T-cell (primary cell): ENCODE measurements around the gene HOPX. TPM values are rescaled to one million over a fixed set of nuclear protein-coding genes. Genes with fewer than 3 reads are reported as not detected.
"Not testable (repeated sequence)": the region's sequence is repeated elsewhere in the genome, so short reads cannot be mapped to it uniquely, and the experiment has no call there.

ENCODE experiments used
- ATAC-seq, 4 experiments: fragments of 200-7000 bp in 3 of 4; fragments of 150-1000 bp in 1 of 4; cut with Tn5 transposase; replicated peaks in 1 of 4; 1 replicate in 3 of 4; 2 replicates in 1 of 4; pipeline ENCODE4 v1.10.0; 2021; ENCODE audit warnings: moderate library complexity in 3 of 4, mild to moderate bottlenecking in 2 of 4, moderate number of reproducible peaks in 1 of 4
- CTCF ChIA-PET, 2 donors: fragments of 300-600 bp; sonication (Branson Sonifier 250); formaldehyde crosslinking; loops; one replicate each; lab custom pipeline; 2022; ENCODE audit warnings: antibody characterized with exemption in 2 of 2; lab: Charles Lee
- POLR2A ChIA-PET, 2 donors: fragments of 300-600 bp; sonication (Branson Sonifier 250); formaldehyde crosslinking; loops; one replicate each; lab custom pipeline; 2022; ENCODE audit warnings: antibody characterized with exemption in 2 of 2; lab: Charles Lee
- DNase-seq, 35 experiments: peaks; one replicate each; pipeline versions ENCODE4 v3.0.0 to v3.0.0-alpha.2; 2013 to 2023
- H3K27ac ChIP-seq: one replicate; pipeline ENCODE4 v1.5.1; 2013; ENCODE audit warnings: low read length
- H3K27me3 ChIP-seq, 2 experiments: replicated peaks in 1 of 2; 1 replicate in 1 of 2; 2 replicates in 1 of 2; pipeline versions ENCODE4 v1.6.1 to v1.7.0; 2013; ENCODE audit warnings: low read length in 1 of 2, mixed read lengths in 1 of 2; ENCODE audit not compliant: control insufficient read depth in 2 of 2, insufficient read depth in 2 of 2; ENCODE audit errors: extremely low read depth in 1 of 2
- H3K36me3 ChIP-seq, 2 donors: 1 replicate in 1 of 2; 2 replicates in 1 of 2; pipeline versions ENCODE4 v1.6.1 to v1.7.0; 2013; ENCODE audit warnings: low read length in 1 of 2; ENCODE audit not compliant: control insufficient read depth in 2 of 2, insufficient read depth in 1 of 2; ENCODE audit errors: extremely low read depth in 1 of 2
- H3K4me1 ChIP-seq, 2 experiments: 1 replicate in 1 of 2; 2 replicates in 1 of 2; pipeline versions ENCODE4 v1.6.1 to v1.7.0; 2013; ENCODE audit warnings: low read length in 2 of 2, mixed read lengths in 1 of 2; ENCODE audit not compliant: insufficient read depth in 2 of 2, control insufficient read depth in 1 of 2; ENCODE audit errors: extremely low read depth in 1 of 2
- H3K4me3 ChIP-seq, 2 donors: 1 replicate in 1 of 2; 2 replicates in 1 of 2; pipeline versions ENCODE4 v1.5.1 to v1.7.0; 2013; ENCODE audit warnings: mild to moderate bottlenecking in 2 of 2, low read length in 1 of 2, moderate library complexity in 1 of 2; ENCODE audit not compliant: control insufficient read depth in 1 of 2; ENCODE audit errors: extremely low read depth in 1 of 2
- H3K9me3 ChIP-seq: 2 replicates; pipeline ENCODE4 v1.7.0; 2013
- H3K27ac Mint-ChIP-seq, 2 donors: one replicate each; pipeline ENCODE4 v1.8.0; 2020 to 2021; ENCODE audit warnings: mild to moderate bottlenecking in 2 of 2, mixed read lengths in 2 of 2
- H3K27me3 Mint-ChIP-seq, 2 donors: one replicate each; pipeline ENCODE4 v1.8.0; 2021 to 2022; ENCODE audit warnings: mixed read lengths in 2 of 2
- H3K36me3 Mint-ChIP-seq: one replicate; pipeline ENCODE4 v1.8.0; 2021; ENCODE audit warnings: mixed read lengths
- H3K4me1 Mint-ChIP-seq, 3 donors: one replicate each; pipeline ENCODE4 v1.8.0; 2020 to 2022; ENCODE audit warnings: mixed read lengths in 3 of 3, mild to moderate bottlenecking in 1 of 3
- H3K4me3 Mint-ChIP-seq, 3 donors: one replicate each; pipeline ENCODE4 v1.8.0; 2020 to 2022; ENCODE audit warnings: mild to moderate bottlenecking in 3 of 3, mixed read lengths in 3 of 3, moderate library complexity in 3 of 3
- H3K9me3 Mint-ChIP-seq, 3 donors: one replicate each; pipeline ENCODE4 v1.8.0; 2020 to 2022; ENCODE audit warnings: mixed read lengths in 3 of 3
- WGBS: methylation state at CpG from one replicate; pipeline ENCODE4 v1.1.5; 2013; ENCODE audit warnings: missing lambda C conversion rate; ENCODE audit not compliant: insufficient coverage; 5-methylcytosine and 5-hydroxymethylcytosine counted together
- total RNA-seq, 35 experiments: library from RNA in 6 of 35; stranded (reverse) in 6 of 35; fragments of 120-200 nt in 1 of 35; gene quantifications; one replicate each; pipeline versions ENCODE4 v1.2.1 to v1.2.4 and lab custom pipeline; 2013 to 2026

The HOPX gene
- total RNA-seq, 5 donors from 2014 or later (not counting 1 experiment from before 2014, with no cell fraction given): 6.3 to 34.9 (median 23.4) TPM

- ChIA-PET POLR2A (no interaction called here), CTCF (interaction anchor here in 1 of 2 donors (0.7 kb wide), 1 partner anchor 73 kb away, joined by 4 read pairs; no protein-coding TSS in a partner anchor)
- no CpG with 5 or more reads among the region's 2 CpGs for WGBS
- H3K9me3 ChIP-seq: no peaks in the 10 kb centered on the region
- H3K27ac ChIP-seq: no peak overlapping the region
- no peaks in the 10 kb centered on the region for H3K36me3 ChIP-seq
- no peaks in the 10 kb centered on the region for H3K4me1 ChIP-seq
- no peaks in the 10 kb centered on the region for H3K27me3 Mint-ChIP-seq
- no peaks in the 10 kb centered on the region for H3K27me3 ChIP-seq
- H3K4me3 Mint-ChIP-seq: no peak overlapping the region
- no peak overlapping the region for H3K27ac Mint-ChIP-seq
- DNase-seq: no peak
- peaks cover 9 to 11% (median 11%) of the 10 kb centered on the region in 3 donors for H3K4me1 Mint-ChIP-seq
- ATAC-seq: no peak
- no peaks in the 10 kb centered on the region for H3K36me3 Mint-ChIP-seq
- H3K9me3 Mint-ChIP-seq: no peaks in the 10 kb centered on the region
- H3K4me3 ChIP-seq: no peak overlapping the region
Measured at GRCh38 chr4:56701644-56702043, 20.5 kb upstream of the HOPX start.

GRCh38 chr4:56701161-56701480, 20.0 kb upstream of the HOPX start:
- Mint-ChIP-seq H3K9me3 (no peaks in the 10 kb centered on the region), H3K36me3 (no peaks in the 10 kb centered on the region), H3K4me1 (peaks cover 9 to 11% (median 11%) of the 10 kb centered on the region in 3 donors), H3K27ac (no peak overlapping the region), H3K4me3 (no peak overlapping the region), H3K27me3 (no peaks in the 10 kb centered on the region)
- no peak for ATAC-seq
- Histone ChIP-seq H3K4me3 (no peak overlapping the region), H3K9me3 (no peaks in the 10 kb centered on the region), H3K27me3 (no peaks in the 10 kb centered on the region), H3K36me3 (no peaks in the 10 kb centered on the region), H3K4me1 (no peaks in the 10 kb centered on the region), H3K27ac (no peak overlapping the region)
- ChIA-PET CTCF (interaction anchor here in 1 of 2 donors (0.7 kb wide), 1 partner anchor 73 kb away, joined by 4 read pairs; no protein-coding TSS in a partner anchor), POLR2A (no interaction called here)
- no peak for DNase-seq
- WGBS: no CpG with 5 or more reads among the region's 4 CpGs

- ChIA-PET CTCF (no interaction called here), POLR2A (no interaction called here)
- Histone ChIP-seq H3K4me3 (no peak overlapping the region), H3K27me3 (no peaks in the 10 kb centered on the region), H3K27ac (no peak overlapping the region), H3K36me3 (no peaks in the 10 kb centered on the region), H3K9me3 (no peaks in the 10 kb centered on the region), H3K4me1 (no peaks in the 10 kb centered on the region)
- no peaks in the 10 kb centered on the region for H3K9me3 Mint-ChIP-seq
- WGBS: 45% methylated on average over 1 of the region's 2 CpGs
- peaks cover 9 to 12% (median 11%) of the 10 kb centered on the region in 3 donors for H3K4me1 Mint-ChIP-seq
- no peaks in the 10 kb centered on the region for H3K36me3 Mint-ChIP-seq
- no peak for ATAC-seq
- H3K4me3 Mint-ChIP-seq: no peak overlapping the region
- H3K27ac Mint-ChIP-seq: no peak overlapping the region
- no peak for DNase-seq
- no peaks in the 10 kb centered on the region for H3K27me3 Mint-ChIP-seq
Measured at GRCh38 chr4:56699537-56700105, 18.5 kb upstream of the HOPX start.

- H3K4me1 ChIP-seq: no peaks in the 10 kb centered on the region
- DNase-seq (no peak), ATAC-seq (no peak)
- H3K27me3 Mint-ChIP-seq: no peaks in the 10 kb centered on the region
- ChIA-PET CTCF (no interaction called here), POLR2A (no interaction called here)
- H3K27me3 ChIP-seq: no peaks in the 10 kb centered on the region
- peaks cover 9 to 12% (median 11%) of the 10 kb centered on the region in 3 donors for H3K4me1 Mint-ChIP-seq
- no peaks in the 10 kb centered on the region for H3K36me3 ChIP-seq
- no peaks in the 10 kb centered on the region for H3K9me3 Mint-ChIP-seq
- no peaks in the 10 kb centered on the region for H3K9me3 ChIP-seq
- H3K27ac Mint-ChIP-seq: no peak overlapping the region
- no peaks in the 10 kb centered on the region for H3K36me3 Mint-ChIP-seq
- H3K4me3 ChIP-seq: no peak overlapping the region
- H3K4me3 Mint-ChIP-seq: no peak overlapping the region
- WGBS: 94% methylated on average over 4 of the region's 4 CpGs
- no peak overlapping the region for H3K27ac ChIP-seq
Measured at GRCh38 chr4:56698329-56698728, 17.2 kb upstream of the HOPX start.

GRCh38 chr4:56696056-56696455, 15.0 kb upstream of the HOPX start:
- Mint-ChIP-seq H3K4me1 (peaks cover 9 to 12% (median 11%) of the 10 kb centered on the region in 3 donors), H3K27me3 (peaks cover 2 to 4% of the 10 kb centered on the region in 2 donors), H3K27ac (no peak overlapping the region), H3K4me3 (no peak overlapping the region), H3K9me3 (no peaks in the 10 kb centered on the region), H3K36me3 (no peaks in the 10 kb centered on the region)
- ChIA-PET POLR2A (no interaction called here), CTCF (no interaction called here)
- Histone ChIP-seq H3K4me3 (no peak overlapping the region), H3K36me3 (no peaks in the 10 kb centered on the region), H3K27me3 (peaks cover 0 to 4% of the 10 kb centered on the region in 2 experiments), H3K27ac (no peak overlapping the region), H3K9me3 (no peaks in the 10 kb centered on the region), H3K4me1 (no peaks in the 10 kb centered on the region)
- no CpG with 5 or more reads among the region's 5 CpGs for WGBS
- ATAC-seq (no peak), DNase-seq (no peak)

GRCh38 chr4:56693476-56693875, 12.4 kb upstream of the HOPX start:
- H3K36me3 ChIP-seq, DNase-seq, H3K9me3 Mint-ChIP-seq, H3K4me3 ChIP-seq, H3K4me3 Mint-ChIP-seq, H3K27ac ChIP-seq, POLR2A ChIA-PET, H3K4me1 ChIP-seq, H3K27me3 Mint-ChIP-seq, CTCF ChIA-PET, ATAC-seq, H3K9me3 ChIP-seq, H3K27me3 ChIP-seq, H3K36me3 Mint-ChIP-seq, H3K27ac Mint-ChIP-seq: not testable (repeated sequence)
- H3K4me1 Mint-ChIP-seq: peaks cover 7 to 11% (median 8%) of the 10 kb centered on the region in 3 donors
- no CpG with 5 or more reads among the region's 35 CpGs for WGBS
